Measurements from ENCODE around the gene FOXE3. TPM values are rescaled to one million over a fixed set of nuclear protein-coding genes. Genes with fewer than 3 reads are reported as not detected.

Gene FOXE3
- total and polyA plus RNA-seq, 7 donors: 0.15 TPM; not detected in 6

GRCh38 chr1:47436979-47437446 lies 20.9 kb downstream of the FOXE3 start:
- intact Hi-C loops (cut with DNase I): loop anchor here (5.0 kb wide), 2 partner anchors 105 to 245 kb away; partner anchors contain the start of genes CMPK1 and PDZK1IP1
- H3K9me3 ChIP-seq: no peaks in the 10 kb centered on the region
- TF ChIP-seq EP300 (IDR thresholded peaks at IDR 0.05) (no peak), POLR2AphosphoS5 (IDR thresholded peaks at IDR 0.05) (peak in 1 of 4 donors; percentile 21)
- peaks cover 0 to 62% (median 56%) of the 10 kb centered on the region in 4 donors for H3K4me1 ChIP-seq
- peak overlapping the region; percentile 46 to 66 (median 56) for H3K4me3 ChIP-seq
- H3K27ac ChIP-seq: peak overlapping the region; percentile 56 to 76 (median 72)
- H3K36me3 ChIP-seq: no peaks in the 10 kb centered on the region
- DNase-seq: no peak
- 0 to 1% methylated on average over 46 of the region's 46 CpGs for WGBS, 2 donors
- peaks cover 70 to 99% (median 94%) of the 10 kb centered on the region in 3 donors for H3K27me3 ChIP-seq

- H3K27ac ChIP-seq: peak within 1 kb of the TSS; percentile 56 to 76 (median 72)
- peaks cover 0 to 56% (median 50%) of the 10 kb centered on the region in 4 donors for H3K4me1 ChIP-seq
- intact Hi-C loops (cut with DNase I): loop anchor here (5.0 kb wide), 2 partner anchors 105 to 245 kb away; partner anchors contain the start of genes CMPK1 and PDZK1IP1
- H3K9me3 ChIP-seq: no peaks in the 10 kb centered on the region
- H3K4me3 ChIP-seq: peak within 1 kb of the TSS; percentile 46 to 66 (median 56)
- no peaks in the 10 kb centered on the region for H3K36me3 ChIP-seq
- TF ChIP-seq POLR2AphosphoS5 (IDR thresholded peaks at IDR 0.05) (peak in 3 of 4 donors; percentile 14 to 51 (median 39)), CTCF (IDR thresholded peaks at IDR 0.05) (peak; percentile 90 to 97 (median 94)), EP300 (IDR thresholded peaks at IDR 0.05) (no peak), POLR2A (IDR thresholded peaks at IDR 0.05) (peak in 1 of 2 donors; percentile 70)
- DNase-seq: peak; percentile 88
- H3K27me3 ChIP-seq: peaks cover 68 to 99% (median 93%) of the 10 kb centered on the region in 3 donors
- 1% methylated on average over 80 of the region's 80 CpGs for WGBS, 2 donors
Observed at GRCh38 chr1:47437447-47438164, 21.5 kb downstream of the FOXE3 start, which contains the start of gene FOXD2. Gene FOXD2 (plus strand): TSS chr1:47438044. CDS start chr1:47438136, 92 bp downstream.

- Histone ChIP-seq H3K9me3 (no peaks in the 10 kb centered on the region), H3K27ac (peak overlapping the region; percentile 56 to 76 (median 72)), H3K27me3 (peaks cover 68 to 99% (median 93%) of the 10 kb centered on the region in 3 donors), H3K4me3 (peak overlapping the region; percentile 46 to 66 (median 56)), H3K4me1 (peaks cover 0 to 50% (median 44%) of the 10 kb centered on the region in 4 donors), H3K36me3 (no peaks in the 10 kb centered on the region)
- intact Hi-C loops (cut with DNase I): loop anchor here (5.0 kb wide), 2 partner anchors 106 to 246 kb away; partner anchors contain the start of genes CMPK1 and PDZK1IP1
- DNase-seq: no peak
- TF ChIP-seq POLR2AphosphoS5 (IDR thresholded peaks at IDR 0.05) (no peak), POLR2A (IDR thresholded peaks at IDR 0.05) (no peak), EP300 (IDR thresholded peaks at IDR 0.05) (no peak), CTCF (IDR thresholded peaks at IDR 0.05) (no peak)
- WGBS, 2 donors: 1 to 2% methylated on average over 117 of the region's 117 CpGs
Observed at GRCh38 chr1:47438165-47439016, 22.3 kb downstream of the FOXE3 start.

GRCh38 chr1:47439017-47439818 lies 23.1 kb downstream of the FOXE3 start:
- 4 to 9% methylated on average over 86 of the region's 86 CpGs for WGBS, 2 donors

More at GRCh38 chr1:47439017-47439818, 23.1 kb downstream of the FOXE3 start:
- Histone ChIP-seq H3K27ac (no peak overlapping the region), H3K4me1 (peaks cover 0 to 46% (median 37%) of the 10 kb centered on the region in 4 donors), H3K4me3 (peak overlapping the region in 3 of 4 donors; percentile 23 to 66 (median 46)), H3K36me3 (no peaks in the 10 kb centered on the region), H3K27me3 (peaks cover 68 to 99% (median 93%) of the 10 kb centered on the region in 3 donors), H3K9me3 (no peaks in the 10 kb centered on the region)
- intact Hi-C loops (cut with DNase I): loop anchor here (5.0 kb wide), 2 partner anchors 107 to 247 kb away; partner anchors contain the start of genes CMPK1 and PDZK1IP1
- TF ChIP-seq EP300 (IDR thresholded peaks at IDR 0.05) (no peak), CTCF (IDR thresholded peaks at IDR 0.05) (no peak), POLR2A (IDR thresholded peaks at IDR 0.05) (no peak), POLR2AphosphoS5 (IDR thresholded peaks at IDR 0.05) (no peak)
- DNase-seq: no peak
